Effector CD8-positive, alpha-beta T cell (primary cell): Measurements from ENCODE around the gene AK9.

ENCODE experiments used
- DNase-seq: peaks from one replicate; lab custom pipeline; 2025; lab: John Stamatoyannopoulos, UW

AK9 gene

GRCh38 chr6:109458774-109459531, 232.0 kb downstream of the AK9 start:
- no peak for DNase-seq

GRCh38 chr6:109457562-109457996, 233.4 kb downstream of the AK9 start:
- no peak for DNase-seq

DNA sequence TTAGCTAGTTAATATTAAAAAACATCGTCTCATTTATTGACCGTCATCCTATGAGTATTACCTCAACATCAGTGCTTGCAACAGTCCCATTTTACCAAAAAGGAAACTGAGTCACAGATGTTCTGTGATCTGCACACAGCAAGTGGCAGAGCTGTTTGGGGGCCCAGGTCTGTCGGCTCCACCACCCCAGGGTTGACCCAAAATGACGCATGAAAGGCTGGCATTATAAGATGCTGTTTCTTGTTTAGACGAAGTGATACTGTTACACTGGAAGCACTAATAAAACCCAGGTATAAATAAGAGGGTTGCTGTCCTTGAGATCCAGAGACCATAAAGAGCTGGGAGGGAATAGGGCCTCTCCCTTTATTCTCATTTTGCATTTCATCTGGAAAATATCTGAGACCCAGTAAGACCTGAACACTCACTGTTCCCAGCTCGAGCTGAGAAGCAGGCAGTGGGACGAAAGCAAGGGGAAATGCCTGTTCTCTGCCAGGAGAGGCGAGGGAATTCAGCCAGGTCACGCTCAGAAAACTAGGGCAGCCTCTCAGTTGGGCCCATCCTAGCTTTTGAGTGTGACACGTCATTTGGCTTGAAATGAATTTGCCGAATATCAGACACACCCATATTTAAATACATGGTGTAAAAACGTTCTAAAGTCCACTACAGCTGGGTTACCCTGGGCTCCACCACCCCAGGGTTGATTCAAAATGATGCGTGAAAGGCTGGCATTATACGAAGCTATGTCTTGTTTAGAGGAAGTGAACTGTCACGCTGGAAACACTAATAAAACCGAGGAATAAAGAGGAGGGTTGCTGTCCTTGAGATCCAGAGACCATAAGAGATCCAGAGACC, 234.1 kb downstream of the AK9 start:
- no peak for DNase-seq

- DNase-seq, result no peak
These were observed 234.9 kb downstream of the AK9 start for GRCh38 chr6:109456111-109456583.

DNA sequence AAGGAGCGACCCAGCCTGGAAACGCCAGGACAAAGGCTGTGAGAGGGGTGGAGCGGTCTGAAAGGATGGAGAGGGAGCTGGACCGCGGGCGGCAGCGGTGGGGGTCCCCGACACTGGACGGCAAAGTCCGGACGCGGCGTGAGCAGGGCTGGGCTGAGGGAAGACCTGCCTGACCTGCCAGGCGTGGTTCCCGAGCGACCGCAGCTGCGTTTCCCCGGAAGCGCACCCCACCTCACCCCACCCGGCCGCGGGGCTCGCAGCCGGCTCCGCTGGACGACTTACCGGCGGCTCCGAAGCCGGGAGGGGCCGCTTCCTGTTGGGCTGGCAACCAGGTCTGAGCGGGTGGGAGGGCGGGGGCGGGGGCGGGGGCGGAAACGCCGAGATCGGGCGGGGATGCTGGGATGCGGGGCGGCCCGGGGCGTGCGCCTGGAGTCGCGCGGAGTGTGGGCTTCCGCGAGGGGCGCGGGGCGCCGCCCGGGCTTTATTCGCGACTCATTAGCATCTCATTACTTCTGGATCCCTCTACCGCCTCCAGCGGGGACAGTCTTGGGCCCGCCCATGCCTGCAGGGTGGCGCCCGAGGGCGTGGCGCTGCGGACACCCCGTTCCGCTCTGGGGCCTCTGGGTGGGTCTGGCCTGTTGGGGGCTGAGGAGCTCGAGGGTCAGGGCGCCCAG, 235.4 kb downstream of the AK9 start, which contains the start of gene MICAL1:
MICAL1 (minus strand) TSS at position 336 of the 674 bp plus-strand sequence. CDS start 1,576 bp downstream, outside the sequence.
- DNase-seq, result peak; percentile 69

DNA sequence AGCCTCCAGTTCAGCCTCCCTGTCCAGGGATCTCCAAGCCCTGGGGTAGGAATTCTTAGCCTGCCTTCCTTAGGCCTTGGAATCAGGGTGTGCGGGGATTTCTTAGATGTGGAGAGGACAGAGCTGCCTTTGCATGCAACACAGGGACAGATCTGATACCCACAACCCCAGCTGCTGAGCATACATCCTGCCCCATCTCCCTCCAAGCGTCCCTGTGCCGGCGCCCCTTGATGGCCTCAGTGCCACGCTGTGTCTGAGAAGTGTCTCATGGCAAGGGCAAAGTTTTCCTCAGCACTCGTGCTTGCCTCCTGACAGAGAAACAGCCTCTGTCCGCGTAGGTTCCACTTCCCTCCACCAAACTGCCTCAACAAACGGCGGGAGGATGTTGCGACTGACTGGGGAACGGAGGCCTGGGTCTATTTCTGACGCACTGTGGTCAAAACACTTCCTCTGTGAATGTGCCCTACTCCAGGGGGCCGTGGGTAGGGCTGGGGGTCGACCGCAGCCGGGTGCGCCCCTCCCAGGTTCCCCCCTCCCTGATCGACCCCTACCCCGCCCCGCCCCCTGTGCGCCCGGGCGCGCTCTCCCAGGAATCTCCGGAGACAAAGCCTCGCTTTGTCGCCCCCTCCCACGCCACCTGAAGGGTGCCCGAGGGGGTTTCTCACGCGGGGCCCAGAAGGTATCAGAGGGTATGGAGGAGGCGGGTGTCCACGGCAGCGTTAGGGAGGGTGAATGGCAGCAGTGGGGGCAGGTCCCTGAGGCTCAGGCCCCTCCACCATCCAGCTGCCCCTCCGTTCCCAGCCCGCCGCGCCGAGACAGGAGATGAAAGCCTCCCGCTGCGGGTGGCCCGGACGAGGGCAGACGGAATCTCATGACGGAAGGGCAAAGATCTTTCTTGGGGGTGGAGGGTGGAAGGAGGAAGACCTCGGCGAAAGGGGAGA, 236.2 kb downstream of the AK9 start:
- peak; percentile 48 for DNase-seq

DNA sequence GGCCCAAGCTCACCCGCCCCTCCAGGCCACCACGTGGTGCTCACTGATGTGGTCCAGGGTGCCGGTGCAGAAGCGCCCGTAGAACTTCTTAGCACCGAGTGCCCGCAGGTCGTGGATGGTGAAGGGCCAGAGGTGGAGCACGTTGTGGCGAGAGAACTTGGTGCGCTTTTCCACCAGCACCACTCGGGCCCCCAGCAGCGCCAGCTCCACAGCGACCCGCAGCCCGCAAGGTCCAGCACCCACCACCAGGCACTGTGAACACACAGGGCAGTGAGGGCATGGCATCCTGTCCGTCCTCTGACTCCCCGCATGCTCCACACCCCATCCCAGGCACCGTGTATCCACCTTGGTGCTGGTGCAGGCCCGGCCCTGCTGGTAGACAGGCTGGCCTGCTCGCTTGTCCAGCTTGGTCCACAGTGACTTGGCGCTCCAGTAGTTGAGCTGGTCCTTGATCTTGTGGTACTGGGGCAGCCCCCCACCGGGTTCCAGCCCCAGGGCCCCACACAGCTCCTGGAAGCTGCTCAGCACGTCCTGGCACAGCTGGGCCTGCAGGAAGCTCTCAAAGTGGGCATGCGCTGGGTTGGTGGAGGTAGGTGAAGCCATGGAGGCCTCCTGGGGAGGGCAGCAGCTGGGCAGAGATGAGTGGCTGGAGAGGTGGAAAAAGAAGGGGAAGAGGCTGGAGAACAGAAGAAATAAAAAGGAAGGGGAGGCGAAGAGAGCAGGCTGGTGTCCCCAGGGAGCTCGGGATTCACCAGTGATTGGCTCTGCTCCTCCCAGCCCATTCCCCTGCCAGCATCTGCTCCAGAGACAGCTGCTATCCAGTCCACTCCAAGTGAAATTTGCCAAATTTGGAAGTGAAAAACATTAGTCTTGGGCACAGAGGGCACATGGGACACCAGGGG, 237.2 kb downstream of the AK9 start:
- no peak for DNase-seq

GRCh38 chr6:109453156-109453555, 237.8 kb downstream of the AK9 start:
- no peak for DNase-seq

DNA sequence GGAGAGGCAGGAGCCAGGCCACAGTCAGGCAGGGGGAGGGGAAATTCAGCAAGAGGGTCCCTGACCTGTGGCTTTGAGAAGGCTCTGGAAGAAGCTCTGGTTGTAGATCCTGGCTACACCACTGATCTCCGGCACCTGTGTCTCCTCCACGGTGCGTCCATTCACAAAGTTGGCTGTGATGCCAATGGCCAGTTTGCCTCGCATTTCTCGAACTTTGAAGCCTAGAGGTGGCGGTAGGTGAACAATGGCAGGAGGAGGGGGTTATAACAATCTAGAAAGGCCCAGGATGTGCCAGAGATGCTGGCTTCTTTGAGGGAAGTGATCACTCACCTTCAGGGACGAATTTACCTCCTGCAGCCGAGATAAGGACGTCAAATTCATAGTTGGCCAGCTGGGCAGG, 238.8 kb downstream of the AK9 start:
- no peak for DNase-seq

- DNase-seq, result no peak
These were observed 239.6 kb downstream of the AK9 start for GRCh38 chr6:109451376-109451775.

DNA sequence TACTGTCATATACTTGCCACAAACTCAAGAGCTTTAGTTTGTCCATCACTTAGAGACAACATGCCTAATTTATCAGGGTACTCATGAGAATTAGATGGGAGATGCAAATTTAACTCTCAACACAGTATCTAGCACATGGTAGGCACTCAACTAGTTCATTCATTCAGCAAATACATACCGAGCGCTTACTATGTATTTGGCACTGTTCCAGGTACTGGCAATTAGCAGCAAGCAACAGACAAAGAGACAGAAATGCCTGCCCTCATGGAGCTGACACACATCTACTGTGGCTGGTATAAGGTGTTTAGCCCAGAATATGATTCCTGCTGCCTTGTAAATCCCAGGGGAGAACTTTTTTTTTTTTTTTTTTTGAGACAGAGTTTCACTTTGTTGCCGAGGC, 240.2 kb downstream of the AK9 start:
- DNase-seq, result no peak

GRCh38 chr6:109449795-109450673, 241.0 kb downstream of the AK9 start:
- no peak for DNase-seq

GRCh38 chr6:109449064-109449794, 241.8 kb downstream of the AK9 start:
- DNase-seq, result no peak

DNA sequence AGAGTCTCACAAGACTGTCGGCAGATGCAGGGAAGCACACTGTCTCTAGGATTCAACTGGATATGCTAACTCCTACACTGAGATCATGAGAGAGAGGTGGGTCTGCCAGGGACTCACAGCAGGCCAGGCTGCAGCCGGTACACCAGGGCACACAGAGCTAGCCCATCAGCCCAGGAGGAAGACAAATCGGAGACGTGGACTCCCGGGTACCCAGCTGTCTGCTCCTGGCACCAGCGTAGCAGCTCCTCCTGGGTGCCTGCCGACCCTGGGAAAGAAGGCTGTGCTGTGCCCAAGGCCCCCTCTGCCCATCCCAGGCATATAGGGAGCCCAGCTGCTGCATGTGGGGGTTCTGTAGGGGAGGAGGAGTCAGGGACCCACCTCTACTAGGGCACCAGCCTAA, 242.4 kb downstream of the AK9 start:
- DNase-seq, result no peak

- no peak for DNase-seq
These were observed 243.0 kb downstream of the AK9 start for GRCh38 chr6:109447878-109448555.

GRCh38 chr6:109447087-109447486, 243.9 kb downstream of the AK9 start:
- no peak for DNase-seq

DNA sequence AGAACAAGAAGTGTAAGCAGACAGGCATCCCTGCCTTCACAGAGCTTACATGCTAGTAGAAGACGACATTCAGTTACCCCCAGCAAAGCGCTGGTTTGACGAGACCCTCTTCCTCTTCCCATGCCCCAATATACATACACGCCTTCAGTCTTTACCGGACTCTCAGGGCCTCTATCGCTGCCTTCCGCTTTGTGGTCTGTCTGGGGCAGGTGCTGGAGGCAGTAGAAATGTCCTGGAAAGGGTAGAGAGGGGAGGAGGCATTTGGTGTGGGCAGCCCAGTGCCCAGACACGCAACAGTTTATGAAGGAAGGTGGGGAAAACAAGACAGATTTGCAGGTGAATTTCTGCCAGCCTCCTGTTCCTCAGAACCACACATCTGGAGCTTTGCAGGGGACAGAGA, 244.5 kb downstream of the AK9 start:
- DNase-seq, result no peak

DNA sequence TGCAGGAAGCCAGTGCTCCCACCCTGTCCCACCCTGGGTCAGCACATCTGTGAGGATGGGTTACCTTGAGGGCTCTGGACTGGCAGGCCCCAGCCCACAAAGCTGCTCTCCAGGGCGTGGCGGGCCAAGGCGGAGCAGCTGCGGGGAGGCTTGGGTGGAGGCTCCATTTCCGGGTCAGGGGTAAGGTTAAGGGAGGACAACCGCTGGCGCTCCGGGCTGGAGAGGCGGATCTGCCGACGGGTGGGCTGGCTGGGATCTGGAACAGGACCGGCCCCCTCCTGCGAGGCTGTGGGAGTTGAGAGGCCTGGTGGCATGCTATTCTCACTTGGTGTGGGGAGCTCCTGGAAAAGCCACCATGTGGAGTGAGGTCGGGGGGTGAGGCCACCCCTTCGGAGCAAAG, 244.9 kb downstream of the AK9 start:
- DNase-seq, result no peak
